Measurements from ENCODE around the gene FOXE1. TPM values are rescaled to one million over a fixed set of nuclear protein-coding genes. Genes with fewer than 3 reads are reported as not detected.

FOXE1 gene
- polyA plus RNA-seq, 1 of the 3 experiments (the other 2 are of a cell fraction), result 0.03 TPM

GRCh38 chr9:97876061-97876460 is 23.0 kb downstream of the FOXE1 start:
- Histone ChIP-seq H3K9ac (peak overlapping the region; percentile 61; the same call in 1 of the 2 replicates), H3K4me3 (ENCODE audit: low read depth in 2 of 2, low read length in 1 of 2) (no peak overlapping the region), H3F3A (replicated peaks; ENCODE audit: insufficient read depth) (peaks cover 20% of the 10 kb centered on the region), H3K27ac (ENCODE audit: low read depth in 2 of 2, low read length in 1 of 2) (peak overlapping the region in 1 of 2 experiments; percentile 95; a peak in 2 of 4 replicates), H4K20me1 (ENCODE audit: insufficient read depth) (no peaks in the 10 kb centered on the region), H3K9me2 (no peaks in the 10 kb centered on the region), H3K4me1 (ENCODE audit: control insufficient read depth in 1 of 2, insufficient read depth in 2 of 2, low read depth in 1 of 2, low read length in 1 of 2) (peaks cover 0 to 3% of the 10 kb centered on the region in 2 experiments; a peak in 1 of 4 replicates), H2AFZ (ENCODE audit: low read depth) (0 out of 2 replicates have a peak overlapping the region, but pooled peaks have one; percentile 57), H3K9me3 (no peaks in the 10 kb centered on the region), H3K4me2 (peak overlapping the region; percentile 71), H3K36me3 (replicated peaks in 1 of 2; ENCODE audit: control insufficient read depth in 1 of 2, insufficient read depth in 2 of 2, low read length in 1 of 2) (no peaks in the 10 kb centered on the region), H3K27me3 (ENCODE audit: insufficient read depth) (no peaks in the 10 kb centered on the region), H3K79me2 (ENCODE audit: insufficient read depth) (no peaks in the 10 kb centered on the region)
- DNase-seq, result no peak
- ChIA-PET CTCF (no interaction called here), POLR2A (no interaction called here)
- TF ChIP-seq RFX5 (IDR thresholded peaks at IDR 0.05; ENCODE audit: low read length) (no peak), SMC3 (IDR thresholded peaks at IDR 0.05; ENCODE audit: low read depth, low read length) (no peak), NFIC (IDR thresholded peaks at IDR 0.05; ENCODE audit: borderline replicate concordance) (no peak), MEF2A (IDR thresholded peaks at IDR 0.05; ENCODE audit: borderline replicate concordance, low read depth) (no peak)
- 91% methylated on average over 3 of the region's 3 CpGs for WGBS (ENCODE audit: low lambda C conversion rate)

- DNase-seq, result no peak
- Histone ChIP-seq H3K9ac (no peak overlapping the region), H2AFZ (ENCODE audit: low read depth) (no peak overlapping the region), H3K9me2 (no peaks in the 10 kb centered on the region), H3K79me2 (ENCODE audit: insufficient read depth) (no peaks in the 10 kb centered on the region), H3K4me1 (ENCODE audit: control insufficient read depth in 1 of 2, insufficient read depth in 2 of 2, low read depth in 1 of 2, low read length in 1 of 2) (peaks cover 0 to 3% of the 10 kb centered on the region in 2 experiments; a peak in 1 of 4 replicates), H3K4me3 (ENCODE audit: low read depth in 2 of 2, low read length in 1 of 2) (no peak overlapping the region), H4K20me1 (ENCODE audit: insufficient read depth) (no peaks in the 10 kb centered on the region), H3K4me2 (no peak overlapping the region), H3K9me3 (0 out of 2 replicates have a peak, but pooled peaks cover 8% of the 10 kb centered on the region), H3F3A (replicated peaks; ENCODE audit: insufficient read depth) (peaks cover 23% of the 10 kb centered on the region), H3K36me3 (replicated peaks in 1 of 2; ENCODE audit: control insufficient read depth in 1 of 2, insufficient read depth in 2 of 2, low read length in 1 of 2) (no peaks in the 10 kb centered on the region), H3K27me3 (ENCODE audit: insufficient read depth) (no peaks in the 10 kb centered on the region), H3K27ac (ENCODE audit: low read depth in 2 of 2, low read length in 1 of 2) (no peak overlapping the region)
- TF ChIP-seq RXRA (IDR thresholded peaks at IDR 0.05; ENCODE audit: borderline replicate concordance, low read depth) (no peak), USF1 (IDR thresholded peaks at IDR 0.05; ENCODE audit: borderline replicate concordance, low read depth) (no peak), RAD21 (IDR thresholded peaks at IDR 0.05; ENCODE audit: low read length) (no peak), GABPA (IDR thresholded peaks at IDR 0.05; ENCODE audit: low read depth) (no peak), YY1 (IDR thresholded peaks at IDR 0.05; ENCODE audit: low read depth) (no peak), NRF1 (IDR thresholded peaks at IDR 0.05; ENCODE audit: low read depth, low read length) (no peak), TEAD4 (IDR thresholded peaks at IDR 0.05; ENCODE audit: borderline replicate concordance, insufficient read depth) (no peak), RFX5 (IDR thresholded peaks at IDR 0.05; ENCODE audit: low read length) (no peak), CTCF (IDR thresholded peaks at IDR 0.05) (no peak), ZBTB33 (IDR thresholded peaks at IDR 0.05; ENCODE audit: borderline replicate concordance, low read depth) (no peak), ELF1 (IDR thresholded peaks at IDR 0.05) (no peak), FOXM1 (IDR thresholded peaks at IDR 0.05; ENCODE audit: low read depth) (no peak), REST (IDR thresholded peaks at IDR 0.05; ENCODE audit: low read depth, low read length) (no peak), USF2 (IDR thresholded peaks at IDR 0.05; ENCODE audit: borderline replicate concordance, low read depth, low read length) (no peak), RCOR1 (IDR thresholded peaks at IDR 0.05; ENCODE audit: low read length) (no peak), MXI1 (IDR thresholded peaks at IDR 0.05; ENCODE audit: low read depth, low read length) (no peak), POLR2AphosphoS5 (IDR thresholded peaks at IDR 0.05; ENCODE audit: low read depth, low read length) (no peak)
- 82% methylated on average over 4 of the region's 4 CpGs for WGBS (ENCODE audit: low lambda C conversion rate)
- CTCF ChIA-PET, result interaction anchor here (1.4 to 2.6 kb wide), 3 partner anchors 9 to 27 kb away, joined by 4 to 14 read pairs (median 9); no protein-coding TSS in a partner anchor
- POLR2A ChIA-PET, result no interaction called here
These were observed 27.3 kb downstream of the FOXE1 start for GRCh38 chr9:97880336-97880735.

Data from SK-N-SH (cell line).